Breast epithelium (tissue), 3 donors: Measurements from ENCODE around the gene DSCAML1.

ENCODE experiments used
- POLR2A ChIP-seq: fragments of 450-650 bp; IDR thresholded peaks from one replicate; pipeline ENCODE4 v1.6.1; 2016; ENCODE audit warnings: antibody characterized with exemption, mild to moderate bottlenecking, moderate library complexity
- POLR2AphosphoS5 ChIP-seq, 3 donors: sonication (generic); formaldehyde crosslinking; IDR thresholded peaks; one replicate each; pipeline ENCODE4 v1.6.1; 2017; ENCODE audit warnings: antibody characterized with exemption in 3 of 3

- no peak for TF ChIP-seq POLR2AphosphoS5 (IDR thresholded peaks at IDR 0.05)
- TF ChIP-seq POLR2A = no peak
Measured at GRCh38 chr11:117465236-117465997, 331.6 kb downstream of the DSCAML1 start.
